ENCODE measurements around the gene FURIN. TPM values are rescaled to one million over a fixed set of nuclear protein-coding genes. Genes with fewer than 3 reads are reported as not detected.

FURIN gene
- total and polyA plus RNA-seq, 2 of the 8 experiments (the other 6 are each of a cell fraction or from before 2014, with no cell fraction given), result 15.8 to 32.1 TPM

DNA sequence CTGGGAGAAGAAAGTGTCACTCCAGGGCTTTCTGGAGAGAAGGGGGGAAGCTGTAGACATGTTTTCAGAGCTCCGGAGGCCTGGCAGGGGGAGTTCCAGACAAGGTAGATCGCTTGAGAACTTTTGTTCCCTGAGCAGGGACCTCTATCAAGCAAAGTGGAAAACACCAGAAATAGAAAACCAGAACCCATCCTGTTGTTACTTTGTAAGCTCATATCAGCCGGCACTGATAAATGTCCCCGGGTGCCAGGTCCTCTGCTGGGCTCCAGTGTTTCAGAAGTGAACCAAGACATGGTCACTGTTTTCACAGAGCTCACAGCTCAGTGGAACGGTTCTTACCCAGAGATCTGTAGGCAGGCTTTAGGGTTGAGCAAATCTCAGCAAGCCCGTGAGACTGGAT lies 50.4 kb downstream of the FURIN start:
- H3K79me2 ChIP-seq (ENCODE audit: control insufficient read depth in 1 of 2, insufficient read depth in 2 of 2, low read length in 2 of 2), result no peaks in the 10 kb centered on the region
- H2AK5ac ChIP-seq (ENCODE audit: low read depth, low read length), result no peak overlapping the region
- H3K36me3 ChIP-seq (ENCODE audit: control insufficient read depth in 2 of 4, insufficient read depth in 4 of 4, low read length in 3 of 4), result no peaks in the 10 kb centered on the region; a peak in 2 of 8 replicates
- no peaks in the 10 kb centered on the region for H3K79me1 ChIP-seq (ENCODE audit: low read depth, low read length)
- peaks cover 0 to 2% (median 0%) of the 10 kb centered on the region in 4 experiments; a peak in 2 of 7 replicates for H3K4me1 ChIP-seq (replicated peaks in 1 of 4; ENCODE audit: control insufficient read depth in 3 of 4, insufficient read depth in 4 of 4, low read length in 3 of 4)
- H2BK12ac ChIP-seq (ENCODE audit: low read depth, low read length), result no peak overlapping the region
- no peak overlapping the region for H3K27ac ChIP-seq (ENCODE audit: low read depth, low read length)
- no peak overlapping the region for H4K8ac ChIP-seq (ENCODE audit: extremely low read depth, insufficient read depth, low read length)
- CTCF ChIA-PET (ENCODE audit: partially characterized antibody), result interaction anchor here (0.6 to 6.8 kb wide), 5 partner anchors 8 to 32 kb away, joined by 3 to 87 read pairs (median 5); partner anchors contain the start of genes HDDC3 and UNC45A
- POLR2A ChIA-PET (ENCODE audit: partially characterized antibody), result interaction anchor here (0.7 to 1.4 kb wide), 4 partner anchors 12 to 16 kb away, joined by 3 to 6 read pairs (median 3); partner anchors contain the start of genes MAN2A2 and UNC45A
- no peak for TF ChIP-seq ATF3 (IDR thresholded peaks at IDR 0.05; ENCODE audit: insufficient read depth, low read depth, low read length)
- no peak for TF ChIP-seq SP1 (IDR thresholded peaks at IDR 0.05; ENCODE audit: low read depth, low read length)
- TF ChIP-seq CBX5 (IDR thresholded peaks at IDR 0.05; ENCODE audit: low read depth, low read length), result no peak
- TF ChIP-seq RAD21 (IDR thresholded peaks at IDR 0.05 in 1 of 2, conservative IDR thresholded peaks at IDR 0.05 in 1 of 2; ENCODE audit: low read depth in 2 of 2, low read length in 2 of 2), result no peak
- TF ChIP-seq SRF (IDR thresholded peaks at IDR 0.05; ENCODE audit: low read depth, low read length), result no peak
- no peak for TF ChIP-seq KDM5A (IDR thresholded peaks at IDR 0.05; ENCODE audit: low read length)
- no peak for TF ChIP-seq CREB1 (IDR thresholded peaks at IDR 0.05)
- TF ChIP-seq TAF7 (optimal IDR thresholded peaks at IDR 0.05; ENCODE audit: borderline replicate concordance, low read depth, low read length), result no peak
- no peak for TF ChIP-seq NRF1 (IDR thresholded peaks at IDR 0.05; ENCODE audit: low read depth, low read length)
- TF ChIP-seq MAX (IDR thresholded peaks at IDR 0.05), result no peak
- TF ChIP-seq CHD2 (IDR thresholded peaks at IDR 0.05; ENCODE audit: low read length), result no peak
- TF ChIP-seq KDM1A (IDR thresholded peaks at IDR 0.05; ENCODE audit: borderline replicate concordance, low read length), result no peak
- TF ChIP-seq ZNF274 (IDR thresholded peaks at IDR 0.05; ENCODE audit: borderline replicate concordance, extremely low read depth, low read length), result no peak
- TF ChIP-seq RXRA (IDR thresholded peaks at IDR 0.05; ENCODE audit: insufficient read depth, low read depth, low read length), result no peak
- H3K14ac ChIP-seq (ENCODE audit: insufficient read length), result no peak overlapping the region
- FAIRE-seq (no peak), DNase-seq (ENCODE audit: low read depth in 1 of 2, low spot score in 2 of 2) (no peak)
- no peak overlapping the region for H3K18ac ChIP-seq (ENCODE audit: extremely low read depth, low read length)
- no peak overlapping the region for H4K91ac ChIP-seq (replicated peaks; ENCODE audit: insufficient read length, low read length)
- no peak overlapping the region for H2BK120ac ChIP-seq (replicated peaks; ENCODE audit: low read depth, low read length)
- H4K20me1 ChIP-seq (replicated peaks in 1 of 2; ENCODE audit: control insufficient read depth in 1 of 2, insufficient read depth in 2 of 2, low read length in 2 of 2), result peaks cover 0 to 3% of the 10 kb centered on the region in 2 experiments
- H2BK15ac ChIP-seq (ENCODE audit: low read length), result no peak overlapping the region
- H2AFZ ChIP-seq (ENCODE audit: low read length), result no peak overlapping the region
- H3K23ac ChIP-seq (ENCODE audit: insufficient read length), result no peak overlapping the region
- H3K23me2 ChIP-seq (ENCODE audit: low read depth, low read length), result no peaks in the 10 kb centered on the region
- no peak overlapping the region for H3K4me3 ChIP-seq (ENCODE audit: extremely low read depth in 1 of 4, insufficient read depth in 2 of 4, low read depth in 3 of 4, low read length in 4 of 4)
- no peak overlapping the region for H3K4ac ChIP-seq (replicated peaks; ENCODE audit: insufficient read length, low read depth, low read length)
- no peak overlapping the region for H2BK20ac ChIP-seq (ENCODE audit: low read length)
- no peak overlapping the region for H3K9ac ChIP-seq (replicated peaks in 1 of 4; ENCODE audit: extremely low read depth in 1 of 4, low read depth in 3 of 4, low read length in 3 of 4)
- no peak overlapping the region for H3K56ac ChIP-seq (replicated peaks; ENCODE audit: insufficient read length, low read depth, low read length)
- H4K5ac ChIP-seq (ENCODE audit: insufficient read length, low read depth, low read length), result no peak overlapping the region
- WGBS, 2 experiments (ENCODE audit: extremely low coverage in 1 of 2, insufficient coverage in 1 of 2, insufficient read length in 1 of 2, insufficient replicate concordance in 2 of 2, low coverage in 1 of 2, low lambda C conversion rate in 2 of 2, missing lambda C conversion rate in 1 of 2), result 90% methylated on average over 6 of the region's 6 CpGs; no CpG with 5 or more reads in 1 of the 2 experiments
- H2BK5ac ChIP-seq (ENCODE audit: low read depth, low read length), result no peak overlapping the region
- H3K27me3 ChIP-seq (replicated peaks in 1 of 4; ENCODE audit: control insufficient read depth in 3 of 4, extremely low read depth in 1 of 4, insufficient read depth in 3 of 4, low read length in 3 of 4), result no peaks in the 10 kb centered on the region; a peak in 1 of 7 replicates
- H3K4me2 ChIP-seq (ENCODE audit: insufficient read depth in 1 of 2, low read depth in 2 of 2, low read length in 2 of 2), result no peak overlapping the region
- no peaks in the 10 kb centered on the region for H3K9me3 ChIP-seq (ENCODE audit: insufficient read depth in 2 of 2, low read depth in 1 of 2, low read length in 1 of 2)

Data from H1 (cell line).